ENCODE results near the gene LENG8. TPM values are rescaled to one million over a fixed set of nuclear protein-coding genes. Genes with fewer than 3 reads are reported as not detected.

LENG8 gene
- total and polyA plus RNA-seq, 2 of the 8 experiments (the other 6 are each of a cell fraction or from before 2014, with no cell fraction given), result 62.2 to 108 TPM

DNA sequence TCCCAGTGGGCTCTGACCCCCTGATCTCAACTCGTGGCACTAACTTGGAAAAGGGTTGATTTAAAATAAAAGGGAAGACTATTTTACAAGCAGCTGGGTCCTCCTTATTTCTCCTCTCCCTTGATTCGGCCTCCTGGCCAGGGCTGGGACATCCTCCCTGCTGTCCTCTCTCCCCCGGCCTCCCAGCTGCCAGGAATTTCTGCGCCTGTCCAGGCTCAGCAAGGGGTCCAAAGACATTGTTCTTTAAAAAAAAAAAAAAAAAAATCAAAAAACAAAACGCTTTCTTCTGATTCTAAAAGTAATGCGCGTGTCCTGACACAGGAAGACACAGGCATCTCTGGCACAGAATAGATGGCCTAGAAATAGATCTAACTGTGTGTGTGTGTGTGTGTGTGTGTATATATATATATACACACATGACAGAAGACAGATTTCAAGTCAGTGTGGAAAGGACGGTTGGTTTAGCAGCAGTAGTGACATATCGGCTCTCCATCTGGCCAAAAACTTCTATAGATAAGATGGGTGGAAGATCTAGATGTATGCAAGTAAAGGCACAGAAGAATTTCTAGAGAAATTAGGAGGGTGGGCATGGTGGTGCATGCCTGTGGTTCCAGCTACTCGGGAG is 12.3 kb upstream of the LENG8 start:
- ChIA-PET POLR2A (ENCODE audit: partially characterized antibody) (interaction anchor here (0.8 to 13.5 kb wide), 12 partner anchors 9 to 229 kb away, joined by 3 to 133 read pairs (median 4); partner anchors contain the start of genes LENG8 and TTYH1), CTCF (ENCODE audit: partially characterized antibody) (interaction anchor here (0.6 to 7.4 kb wide), 10 partner anchors 8 to 1706 kb away, joined by 3 to 109 read pairs (median 12); partner anchors contain the start of gene LENG8)
- DNase-seq (ENCODE audit: low read depth in 1 of 2, low spot score in 2 of 2) (no peak), FAIRE-seq (no peak)
- Histone ChIP-seq H2BK5ac (ENCODE audit: low read depth, low read length) (0 out of 2 replicates have a peak overlapping the region, but pooled peaks have one; percentile 81), H2BK12ac (ENCODE audit: low read depth, low read length) (0 out of 2 replicates have a peak overlapping the region, but pooled peaks have one; percentile 84), H3K4me3 (ENCODE audit: extremely low read depth in 1 of 4, insufficient read depth in 2 of 4, low read depth in 3 of 4, low read length in 4 of 4) (peak overlapping the region in 1 of 4 experiments; percentile 20; a peak in 1 of 8 replicates), H3K79me2 (ENCODE audit: control insufficient read depth in 1 of 2, insufficient read depth in 2 of 2, low read length in 2 of 2) (no peaks in the 10 kb centered on the region), H4K91ac (replicated peaks; ENCODE audit: insufficient read length, low read length) (no peak overlapping the region), H2BK120ac (replicated peaks; ENCODE audit: low read depth, low read length) (no peak overlapping the region), H2AFZ (ENCODE audit: low read length) (no peak overlapping the region), H3K23ac (ENCODE audit: insufficient read length) (no peak overlapping the region), H4K8ac (ENCODE audit: extremely low read depth, insufficient read depth, low read length) (no peak overlapping the region), H3K14ac (ENCODE audit: insufficient read length) (no peak overlapping the region), H3K27me3 (replicated peaks in 1 of 4; ENCODE audit: control insufficient read depth in 3 of 4, extremely low read depth in 1 of 4, insufficient read depth in 3 of 4, low read length in 3 of 4) (peaks cover 0 to 2% (median 0%) of the 10 kb centered on the region in 4 experiments; a peak in 1 of 7 replicates), H3K79me1 (ENCODE audit: low read depth, low read length) (peaks cover 7% of the 10 kb centered on the region; the same call in 1 of the 2 replicates), H3K9me3 (ENCODE audit: insufficient read depth in 2 of 2, low read depth in 1 of 2, low read length in 1 of 2) (no peaks in the 10 kb centered on the region), H2BK20ac (ENCODE audit: low read length) (0 out of 2 replicates have a peak overlapping the region, but pooled peaks have one; percentile 61), H3K18ac (ENCODE audit: extremely low read depth, low read length) (0 out of 2 replicates have a peak overlapping the region, but pooled peaks have one; percentile 83), H4K20me1 (replicated peaks in 1 of 2; ENCODE audit: control insufficient read depth in 1 of 2, insufficient read depth in 2 of 2, low read length in 2 of 2) (peaks cover 11 to 20% of the 10 kb centered on the region in 2 experiments), H3K27ac (ENCODE audit: low read depth, low read length) (no peak overlapping the region), H2AK5ac (ENCODE audit: low read depth, low read length) (no peak overlapping the region), H3K9ac (replicated peaks in 1 of 4; ENCODE audit: extremely low read depth in 1 of 4, low read depth in 3 of 4, low read length in 3 of 4) (no peak overlapping the region), H3K4me1 (replicated peaks in 1 of 4; ENCODE audit: control insufficient read depth in 3 of 4, insufficient read depth in 4 of 4, low read length in 3 of 4) (peaks cover 0 to 27% (median 20%) of the 10 kb centered on the region in 4 experiments; a peak in 6 of 7 replicates), H3K23me2 (ENCODE audit: low read depth, low read length) (peaks cover 1% of the 10 kb centered on the region; the same call in 1 of the 2 replicates), H2BK15ac (ENCODE audit: low read length) (no peak overlapping the region), H3K56ac (replicated peaks; ENCODE audit: insufficient read length, low read depth, low read length) (no peak overlapping the region), H3K4ac (replicated peaks; ENCODE audit: insufficient read length, low read depth, low read length) (no peak overlapping the region), H4K5ac (ENCODE audit: insufficient read length, low read depth, low read length) (no peak overlapping the region), H3K36me3 (ENCODE audit: control insufficient read depth in 2 of 4, insufficient read depth in 4 of 4, low read length in 3 of 4) (peaks cover 0 to 6% (median 0%) of the 10 kb centered on the region in 4 experiments; a peak in 1 of 8 replicates), H3K4me2 (ENCODE audit: insufficient read depth in 1 of 2, low read depth in 2 of 2, low read length in 2 of 2) (peak overlapping the region in 1 of 2 experiments; percentile 11; a peak in 1 of 4 replicates)
- 76% methylated on average over 9 of the region's 10 CpGs; no CpG with 5 or more reads in 1 of the 2 experiments for WGBS, 2 experiments (ENCODE audit: extremely low coverage in 1 of 2, insufficient coverage in 1 of 2, insufficient read length in 1 of 2, insufficient replicate concordance in 2 of 2, low coverage in 1 of 2, low lambda C conversion rate in 2 of 2, missing lambda C conversion rate in 1 of 2)
- no peak for TF ChIP-seq CREB1 (IDR thresholded peaks at IDR 0.05)
- no peak for TF ChIP-seq NANOG (IDR thresholded peaks at IDR 0.05; ENCODE audit: insufficient read depth, low read depth, low read length, poor library complexity, severe bottlenecking)
- TF ChIP-seq BRCA1 (IDR thresholded peaks at IDR 0.05; ENCODE audit: low read depth, low read length), result no peak
- no peak for TF ChIP-seq SP1 (IDR thresholded peaks at IDR 0.05; ENCODE audit: low read depth, low read length)
- no peak for TF ChIP-seq SP4 (IDR thresholded peaks at IDR 0.05; ENCODE audit: low read length)
- no peak for TF ChIP-seq CBX8 (IDR thresholded peaks at IDR 0.05; ENCODE audit: borderline replicate concordance, low read depth, low read length)
- TF ChIP-seq RAD21 (IDR thresholded peaks at IDR 0.05 in 1 of 2, conservative IDR thresholded peaks at IDR 0.05 in 1 of 2; ENCODE audit: low read depth in 2 of 2, low read length in 2 of 2), result no peak
- no peak for TF ChIP-seq SIX5 (IDR thresholded peaks at IDR 0.05; ENCODE audit: low read depth, low read length)
- TF ChIP-seq JUND (IDR thresholded peaks at IDR 0.05; ENCODE audit: low read length), result no peak
- no peak for TF ChIP-seq CHD2 (IDR thresholded peaks at IDR 0.05; ENCODE audit: low read length)

Measured in H1 (cell line).